ENCODE measurements around the gene KRTAP22-2. TPM values are rescaled to one million over a fixed set of nuclear protein-coding genes. Genes with fewer than 3 reads are reported as not detected.

KRTAP22-2 gene
- total and polyA plus RNA-seq, 2 of the 4 experiments (the other 2 are of a cell fraction) = not detected

Small RNAs within 50 kb of the gene (microRNA-seq; reads per million reads assigned to microRNA genes)
- gene KRTAP20-1 (ENCODE audit: insufficient read depth, insufficient read length) = not detected
- gene KRTAP20-4 (ENCODE audit: insufficient read depth, insufficient read length) = not detected
- gene KRTAP22-1 (ENCODE audit: insufficient read depth, insufficient read length) = not detected
- gene KRTAP22-2 (ENCODE audit: insufficient read depth, insufficient read length) = not detected

Small RNAs within 50 kb of the gene (small RNA-seq; reads per million reads assigned to genes)
- gene KRTAP20-1 (0 reads per million in 5 experiments), gene KRTAP20-4 (0 reads per million in 5 experiments), gene KRTAP22-1 (0 reads per million in 5 experiments), gene KRTAP22-2 (0 reads per million in 5 experiments)

Other genes with a start within 250 kb of the KRTAP22-2 start
- gene KRTAP23-1, start 241.8 kb downstream of the KRTAP22-2 start, total RNA-seq (2012; rRNA removed) = not detected in 2 replicates
- gene KRTAP23-1, start 241.8 kb downstream of the KRTAP22-2 start, polyA plus RNA-seq (2012; rRNA removed) = not detected in 2 replicates
- not detected in 2 replicates for gene KRTAP13-2, start 218.1 kb downstream of the KRTAP22-2 start, total RNA-seq (2012; rRNA removed)
- gene KRTAP13-2, start 218.1 kb downstream of the KRTAP22-2 start, polyA plus RNA-seq (2012; rRNA removed) = not detected in 2 replicates
- gene KRTAP13-1, start 194.4 kb downstream of the KRTAP22-2 start, total RNA-seq (2012; rRNA removed) = not detected in 2 replicates
- not detected in 2 replicates for gene KRTAP13-1, start 194.4 kb downstream of the KRTAP22-2 start, polyA plus RNA-seq (2012; rRNA removed)
- gene KRTAP13-3, start 164.5 kb downstream of the KRTAP22-2 start, total RNA-seq (2012; rRNA removed) = not detected in 2 replicates
- not detected in 2 replicates for gene KRTAP13-3, start 164.5 kb downstream of the KRTAP22-2 start, polyA plus RNA-seq (2012; rRNA removed)
- not detected in 2 replicates for gene KRTAP13-4, start 160.2 kb downstream of the KRTAP22-2 start, total RNA-seq (2012; rRNA removed)
- gene KRTAP13-4, start 160.2 kb downstream of the KRTAP22-2 start, polyA plus RNA-seq (2012; rRNA removed) = not detected in 2 replicates
- gene KRTAP15-1, start 150.1 kb downstream of the KRTAP22-2 start, total RNA-seq (2012; rRNA removed) = not detected in 2 replicates
- gene KRTAP15-1, start 150.1 kb downstream of the KRTAP22-2 start, polyA plus RNA-seq (2012; rRNA removed) = not detected in 2 replicates
- not detected in 2 replicates for gene KRTAP19-1, start 110.0 kb downstream of the KRTAP22-2 start, total RNA-seq (2012; rRNA removed)
- not detected in 2 replicates for gene KRTAP19-1, start 110.0 kb downstream of the KRTAP22-2 start, polyA plus RNA-seq (2012; rRNA removed)
- not detected in 2 replicates for gene KRTAP19-2, start 103.0 kb downstream of the KRTAP22-2 start, total RNA-seq (2012; rRNA removed)
- not detected in 2 replicates for gene KRTAP19-2, start 103.0 kb downstream of the KRTAP22-2 start, polyA plus RNA-seq (2012; rRNA removed)
- gene KRTAP19-3, start 98.4 kb downstream of the KRTAP22-2 start, total RNA-seq (2012; rRNA removed) = not detected in 2 replicates
- gene KRTAP19-3, start 98.4 kb downstream of the KRTAP22-2 start, polyA plus RNA-seq (2012; rRNA removed) = not detected in 2 replicates
- gene KRTAP19-4, start 93.2 kb downstream of the KRTAP22-2 start, total RNA-seq (2012; rRNA removed) = not detected in 2 replicates
- gene KRTAP19-4, start 93.2 kb downstream of the KRTAP22-2 start, polyA plus RNA-seq (2012; rRNA removed) = not detected in 2 replicates
- not detected in 2 replicates for gene KRTAP19-5, start 88.3 kb downstream of the KRTAP22-2 start, total RNA-seq (2012; rRNA removed)
- not detected in 2 replicates for gene KRTAP19-5, start 88.3 kb downstream of the KRTAP22-2 start, polyA plus RNA-seq (2012; rRNA removed)
- gene KRTAP19-6, start 48.5 kb downstream of the KRTAP22-2 start, total RNA-seq (2012; rRNA removed) = not detected in 2 replicates
- gene KRTAP19-6, start 48.5 kb downstream of the KRTAP22-2 start, polyA plus RNA-seq (2012; rRNA removed) = not detected in 2 replicates
- not detected in 2 replicates for gene KRTAP19-7, start 29.1 kb downstream of the KRTAP22-2 start, total RNA-seq (2012; rRNA removed)
- not detected in 2 replicates for gene KRTAP19-7, start 29.1 kb downstream of the KRTAP22-2 start, polyA plus RNA-seq (2012; rRNA removed)
- not detected in 2 replicates for gene KRTAP6-3, start 2.0 kb upstream of the KRTAP22-2 start, total RNA-seq (2012; rRNA removed)
- not detected in 2 replicates for gene KRTAP6-3, start 2.0 kb upstream of the KRTAP22-2 start, polyA plus RNA-seq (2012; rRNA removed)
- gene KRTAP6-2, start 8.5 kb upstream of the KRTAP22-2 start, total RNA-seq (2012; rRNA removed) = not detected in 2 replicates
- not detected in 2 replicates for gene KRTAP6-2, start 8.5 kb upstream of the KRTAP22-2 start, polyA plus RNA-seq (2012; rRNA removed)
- not detected in 2 replicates for gene KRTAP22-1, start 10.7 kb upstream of the KRTAP22-2 start, total RNA-seq (2012; rRNA removed)
- not detected in 2 replicates for gene KRTAP22-1, start 10.7 kb upstream of the KRTAP22-2 start, polyA plus RNA-seq (2012; rRNA removed)
- gene KRTAP6-1, start 23.5 kb upstream of the KRTAP22-2 start, total RNA-seq (2012; rRNA removed) = not detected in 2 replicates
- gene KRTAP6-1, start 23.5 kb upstream of the KRTAP22-2 start, polyA plus RNA-seq (2012; rRNA removed) = not detected in 2 replicates
- not detected in 2 replicates for gene KRTAP20-1, start 26.0 kb upstream of the KRTAP22-2 start, total RNA-seq (2012; rRNA removed)
- not detected in 2 replicates for gene KRTAP20-1, start 26.0 kb upstream of the KRTAP22-2 start, polyA plus RNA-seq (2012; rRNA removed)
- not detected in 2 replicates for gene KRTAP20-4, start 30.2 kb upstream of the KRTAP22-2 start, total RNA-seq (2012; rRNA removed)
- gene KRTAP20-4, start 30.2 kb upstream of the KRTAP22-2 start, polyA plus RNA-seq (2012; rRNA removed) = not detected in 2 replicates
- gene KRTAP20-2, start 44.8 kb upstream of the KRTAP22-2 start, total RNA-seq (2012; rRNA removed) = not detected in 2 replicates
- gene KRTAP20-2, start 44.8 kb upstream of the KRTAP22-2 start, polyA plus RNA-seq (2012; rRNA removed) = not detected in 2 replicates
- gene KRTAP20-3, start 52.5 kb upstream of the KRTAP22-2 start, total RNA-seq (2012; rRNA removed) = not detected in 2 replicates
- gene KRTAP20-3, start 52.5 kb upstream of the KRTAP22-2 start, polyA plus RNA-seq (2012; rRNA removed) = not detected in 2 replicates
- not detected in 2 replicates for gene KRTAP21-3, start 128.4 kb upstream of the KRTAP22-2 start, total RNA-seq (2012; rRNA removed)
- not detected in 2 replicates for gene KRTAP21-3, start 128.4 kb upstream of the KRTAP22-2 start, polyA plus RNA-seq (2012; rRNA removed)
- gene KRTAP21-2, start 156.9 kb upstream of the KRTAP22-2 start, total RNA-seq (2012; rRNA removed) = not detected in 2 replicates
- not detected in 2 replicates for gene KRTAP21-2, start 156.9 kb upstream of the KRTAP22-2 start, polyA plus RNA-seq (2012; rRNA removed)
- not detected in 2 replicates for gene KRTAP21-1, start 165.0 kb upstream of the KRTAP22-2 start, total RNA-seq (2012; rRNA removed)
- gene KRTAP21-1, start 165.0 kb upstream of the KRTAP22-2 start, polyA plus RNA-seq (2012; rRNA removed) = not detected in 2 replicates
- gene KRTAP8-1, start 222.9 kb upstream of the KRTAP22-2 start, total RNA-seq (2012; rRNA removed) = not detected in 2 replicates
- gene KRTAP8-1, start 222.9 kb upstream of the KRTAP22-2 start, polyA plus RNA-seq (2012; rRNA removed) = not detected in 2 replicates
- not detected in 2 replicates for gene KRTAP7-1, start 239.4 kb upstream of the KRTAP22-2 start, total RNA-seq (2012; rRNA removed)
- not detected in 2 replicates for gene KRTAP7-1, start 239.4 kb upstream of the KRTAP22-2 start, polyA plus RNA-seq (2012; rRNA removed)